AG04450 (cell line): ENCODE results near the gene C11orf91. TPM values are rescaled to one million over a fixed set of nuclear protein-coding genes. Genes with fewer than 3 reads are reported as not detected.

Source experiments
- CTCF ChIA-PET: fragments of 300-600, 350-600 bp; formaldehyde crosslinking; extraction: SDS; loops from one replicate; lab custom pipeline; 2022; ENCODE audit warnings: antibody characterized with exemption, inconsistent platforms; lab: Charles Lee
- POLR2A ChIA-PET: fragments of 350-600 bp; formaldehyde crosslinking; extraction: SDS; loops from one replicate; lab custom pipeline; 2021; ENCODE audit warnings: antibody characterized with exemption, inconsistent platforms; lab: Yijun Ruan, JAX
- DNase-seq: peaks from one replicate; pipeline ENCODE4 v3.0.0-alpha.2; 2011; ENCODE audit warnings: low read depth, low spot score
- H3K27ac ChIP-seq: one replicate; pipeline ENCODE4 v1.5.1; 2012; ENCODE audit warnings: low read depth, low read length, control low read depth
- H3K27me3 ChIP-seq: one replicate; pipeline ENCODE4 v1.6.0; 2012; ENCODE audit warnings: low read length; ENCODE audit not compliant: control insufficient read depth, insufficient read depth
- H3K4me3 ChIP-seq: 2 replicates; pipeline ENCODE4 v1.5.1; 2011; ENCODE audit warnings: mild to moderate bottlenecking, low read depth, low read length, control low read depth
- H3K9me3 ChIP-seq: 2 replicates; pipeline ENCODE4 v1.5.1; 2012; ENCODE audit warnings: low read length; ENCODE audit not compliant: control insufficient read depth, insufficient read depth
- polyA minus RNA-seq: library from RNA; depleted of rRNA, polyadenylated mRNA; stranded (reverse); fragments of >200 nt; gene quantifications from 2 replicates; pipeline ENCODE4 v1.2.3, GENCODE V29; 2011; rRNA and poly(A)+ RNA removed
- polyA plus RNA-seq: library from polyadenylated mRNA; depleted of rRNA; stranded (reverse); fragments of >200 nt; gene quantifications from 2 replicates; pipeline ENCODE4 v1.2.3, GENCODE V29; 2011; rRNA removed
- TF ChIP-seq, protein P1 (sequence below): IDR thresholded peaks from 2 replicates; pipeline ENCODE4 v1.5.1; 2011; ENCODE audit warnings: low read depth, low read length, control low read depth, inconsistent platforms

C11orf91 gene, protein sequence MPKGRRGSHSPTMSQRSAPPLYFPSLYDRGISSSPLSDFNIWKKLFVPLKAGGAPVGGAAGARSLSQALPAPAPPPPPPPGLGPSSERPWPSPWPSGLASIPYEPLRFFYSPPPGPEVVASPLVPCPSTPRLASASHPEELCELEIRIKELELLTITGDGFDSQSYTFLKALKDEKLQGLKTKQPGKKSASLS
- polyA plus RNA-seq (not detected in 2 replicates), polyA minus RNA-seq (not detected in 2 replicates)

DNA sequence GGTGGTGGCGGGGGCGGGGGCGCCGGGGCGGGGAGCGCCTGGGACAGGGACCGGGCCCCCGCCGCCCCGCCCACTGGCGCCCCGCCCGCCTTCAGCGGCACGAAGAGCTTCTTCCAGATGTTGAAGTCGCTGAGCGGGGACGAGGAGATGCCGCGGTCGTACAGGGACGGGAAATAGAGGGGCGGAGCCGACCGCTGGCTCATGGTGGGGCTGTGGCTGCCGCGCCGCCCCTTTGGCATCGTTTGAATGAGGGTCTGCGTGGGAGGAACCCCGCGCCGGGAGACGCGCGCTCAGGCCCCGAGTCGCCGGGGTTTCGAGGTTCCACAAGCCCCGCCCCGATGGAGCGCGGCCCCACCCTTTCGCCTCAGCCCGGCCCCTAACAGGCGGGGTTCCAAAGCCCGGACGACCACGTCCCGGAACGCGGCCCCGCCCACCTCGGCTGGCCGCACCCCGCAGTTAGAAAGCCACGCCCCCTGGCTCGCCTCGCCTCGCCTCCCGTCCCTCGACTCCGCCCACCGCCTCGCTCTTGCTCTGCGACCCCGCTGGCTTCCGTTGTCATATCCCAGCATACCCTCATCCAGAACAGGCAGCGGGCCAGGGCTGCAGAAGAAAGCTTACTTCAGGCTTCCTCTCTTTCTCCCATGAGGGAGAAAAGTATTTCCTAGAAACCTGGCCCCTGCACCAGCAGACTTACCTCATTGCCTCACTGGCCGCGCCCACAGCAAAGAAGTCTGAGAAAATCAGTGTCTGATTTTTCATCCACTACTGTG, at the start of gene C11orf91:
C11orf91 (minus strand) TSS at position 325 of the 770 bp plus-strand sequence; CDS start at position 239, 86 bp downstream.
- Histone ChIP-seq H3K4me3 (peak within 1 kb of the TSS; percentile 66), H3K27ac (peak within 1 kb of the TSS; percentile 82), H3K9me3 (no peaks in the 10 kb centered on the region), H3K27me3 (no peaks in the 10 kb centered on the region)
- CTCF ChIA-PET = interaction anchor here (0.6 to 4.0 kb wide), 6 partner anchors 12 to 534 kb away, joined by 3 to 22 read pairs (median 4); no protein-coding TSS in a partner anchor
- TF ChIP-seq, protein P1, sequence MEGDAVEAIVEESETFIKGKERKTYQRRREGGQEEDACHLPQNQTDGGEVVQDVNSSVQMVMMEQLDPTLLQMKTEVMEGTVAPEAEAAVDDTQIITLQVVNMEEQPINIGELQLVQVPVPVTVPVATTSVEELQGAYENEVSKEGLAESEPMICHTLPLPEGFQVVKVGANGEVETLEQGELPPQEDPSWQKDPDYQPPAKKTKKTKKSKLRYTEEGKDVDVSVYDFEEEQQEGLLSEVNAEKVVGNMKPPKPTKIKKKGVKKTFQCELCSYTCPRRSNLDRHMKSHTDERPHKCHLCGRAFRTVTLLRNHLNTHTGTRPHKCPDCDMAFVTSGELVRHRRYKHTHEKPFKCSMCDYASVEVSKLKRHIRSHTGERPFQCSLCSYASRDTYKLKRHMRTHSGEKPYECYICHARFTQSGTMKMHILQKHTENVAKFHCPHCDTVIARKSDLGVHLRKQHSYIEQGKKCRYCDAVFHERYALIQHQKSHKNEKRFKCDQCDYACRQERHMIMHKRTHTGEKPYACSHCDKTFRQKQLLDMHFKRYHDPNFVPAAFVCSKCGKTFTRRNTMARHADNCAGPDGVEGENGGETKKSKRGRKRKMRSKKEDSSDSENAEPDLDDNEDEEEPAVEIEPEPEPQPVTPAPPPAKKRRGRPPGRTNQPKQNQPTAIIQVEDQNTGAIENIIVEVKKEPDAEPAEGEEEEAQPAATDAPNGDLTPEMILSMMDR = no peak
- DNase-seq = peak; percentile 87
- POLR2A ChIA-PET = interaction anchor here (0.6 to 3.0 kb wide), 12 partner anchors 8 to 405 kb away, joined by 3 to 30 read pairs (median 4); partner anchors contain the start of genes CD59, FBXO3 and NAT10

DNA sequence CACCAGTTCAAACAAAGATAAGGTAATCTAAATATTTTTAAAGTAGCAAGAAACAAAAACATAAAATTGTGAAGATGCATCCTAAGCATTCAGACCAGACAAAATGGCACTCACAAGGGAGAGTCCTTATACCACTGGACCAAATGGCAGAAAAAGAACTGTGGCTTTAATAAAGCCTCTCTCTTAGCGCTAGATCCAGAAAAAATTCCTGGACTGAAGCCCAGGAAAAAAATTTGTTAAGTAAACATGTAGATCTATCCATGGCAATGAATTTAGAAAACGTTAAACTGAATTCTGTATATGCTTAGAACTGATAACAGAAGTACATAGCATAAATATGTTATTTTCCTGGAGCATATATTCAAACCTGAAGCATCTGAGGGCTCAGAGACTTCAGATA, 47.4 kb upstream of the C11orf91 start:
- Histone ChIP-seq H3K9me3 (no peaks in the 10 kb centered on the region), H3K27me3 (no peaks in the 10 kb centered on the region), H3K27ac (no peak overlapping the region), H3K4me3 (no peak overlapping the region)
- TF ChIP-seq, protein P1 = no peak
- ChIA-PET POLR2A (no interaction called here), CTCF (interaction anchor here (0.6 kb wide), 1 partner anchor 354 kb away, joined by 3 read pairs; no protein-coding TSS in a partner anchor)
- no peak for DNase-seq

DNA sequence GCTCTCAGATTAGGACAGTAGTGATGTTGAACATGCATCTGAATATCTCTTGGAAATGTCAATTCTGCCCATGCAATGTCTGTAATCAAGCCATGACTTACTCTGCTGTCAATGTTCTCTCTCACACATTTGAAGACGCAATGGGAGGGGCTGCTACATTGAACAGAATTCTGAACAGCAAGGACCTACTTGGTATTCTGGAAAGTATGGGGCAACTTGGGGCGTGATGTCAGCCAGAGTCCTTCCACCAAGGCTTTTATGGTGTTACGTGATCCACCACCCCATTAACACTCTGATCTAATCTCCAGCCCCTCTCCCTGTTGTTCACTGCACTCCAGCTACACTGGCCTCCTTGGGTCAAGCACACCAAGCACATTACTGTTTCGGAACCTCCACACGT, 42.7 kb upstream of the C11orf91 start:
- H3K27me3 ChIP-seq = no peaks in the 10 kb centered on the region
- CTCF ChIA-PET = interaction anchor here (1.2 to 2.9 kb wide), 15 partner anchors 9 to 578 kb away, joined by 4 to 42 read pairs (median 8); no protein-coding TSS in a partner anchor

DNA sequence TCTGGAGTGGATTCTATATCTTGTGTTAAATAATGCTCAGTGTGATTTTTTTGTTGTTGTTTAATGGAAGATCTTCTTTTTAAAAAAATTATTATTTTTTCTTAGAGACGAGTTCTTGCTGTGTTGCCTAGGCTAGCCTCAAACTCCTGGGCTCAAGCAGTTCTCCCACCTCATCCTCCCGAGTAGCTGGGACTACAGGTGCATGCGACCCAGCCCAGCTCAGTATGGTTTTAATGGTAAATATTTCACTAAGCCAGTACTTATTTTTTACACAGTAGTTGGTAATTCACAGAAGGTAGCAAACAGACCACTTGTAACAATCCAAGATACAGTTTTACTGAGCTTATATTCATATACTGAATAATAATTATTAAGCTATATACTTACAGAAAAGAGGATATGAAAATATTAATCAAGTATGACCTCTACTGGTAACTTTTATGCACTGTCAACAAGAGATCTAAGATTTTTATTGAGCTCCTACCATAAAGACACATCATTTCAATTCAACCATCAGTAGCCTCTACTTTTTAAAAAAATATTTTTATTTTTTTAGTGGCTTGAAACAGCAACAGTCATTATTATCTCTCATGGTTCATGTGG, 41.7 kb upstream of the C11orf91 start:
- Histone ChIP-seq H3K4me3 (no peak overlapping the region), H3K27ac (no peak overlapping the region), H3K27me3 (no peaks in the 10 kb centered on the region), H3K9me3 (no peaks in the 10 kb centered on the region)
- no peak for DNase-seq
- TF ChIP-seq, protein P1 = peak; percentile 50
- POLR2A ChIA-PET = interaction anchor here (0.7 to 1.1 kb wide), 2 partner anchors 41 to 380 kb away, joined by 3 to 5 read pairs; no protein-coding TSS in a partner anchor
- CTCF ChIA-PET = interaction anchor here (0.7 to 2.9 kb wide), 46 partner anchors 8 to 582 kb away, joined by 3 to 42 read pairs (median 5); partner anchors contain the start of genes C11orf91, CSTF3 and KIAA1549L

More for the DNA sequence above, 42.7 kb upstream of the C11orf91 start:
- TF ChIP-seq, protein P1 = no peak
- H3K27ac ChIP-seq = no peak overlapping the region
- no peak for DNase-seq
- POLR2A ChIA-PET = no interaction called here
- no peaks in the 10 kb centered on the region for H3K9me3 ChIP-seq
- no peak overlapping the region for H3K4me3 ChIP-seq
